NT2/D1 (cell line): ENCODE results near the gene ADORA2B.

Experiments used
- DNase-seq: peaks from one replicate; pipeline ENCODE4 v3.0.0-alpha.2; 2011; ENCODE audit warnings: low read depth, low spot score
- H3K27me3 ChIP-seq: 2 replicates; pipeline ENCODE4 v1.6.0; 2011; ENCODE audit warnings: mild to moderate bottlenecking; ENCODE audit not compliant: insufficient read length, insufficient read depth
- H3K36me3 ChIP-seq: 2 replicates; pipeline ENCODE4 v1.6.1; 2011; ENCODE audit warnings: mild to moderate bottlenecking, low read length, mixed read lengths; ENCODE audit not compliant: insufficient read depth, insufficient read length
- H3K4me1 ChIP-seq: 2 replicates; pipeline ENCODE4 v1.5.1; 2011; ENCODE audit not compliant: insufficient read depth, insufficient read length
- H3K4me3 ChIP-seq: 2 replicates; pipeline ENCODE4 v1.5.1; 2011; ENCODE audit warnings: low read depth; ENCODE audit not compliant: insufficient read length
- H3K9ac ChIP-seq: 2 replicates; pipeline ENCODE4 v1.6.0; 2011; ENCODE audit warnings: low read depth; ENCODE audit not compliant: insufficient read length
- H3K9me3 ChIP-seq: 2 replicates; pipeline ENCODE4 v1.5.1; 2011; ENCODE audit warnings: mild to moderate bottlenecking, low read length; ENCODE audit not compliant: insufficient read depth
- SUZ12 ChIP-seq: IDR thresholded peaks from 2 replicates; pipeline ENCODE4 v1.6.1; 2011; ENCODE audit not compliant: insufficient read length, insufficient read depth; ENCODE audit errors: extremely low read depth
- YY1 ChIP-seq: IDR thresholded peaks from 2 replicates; pipeline ENCODE4 v1.6.1; 2011; ENCODE audit not compliant: insufficient read length, insufficient read depth
- ZNF274 ChIP-seq: IDR thresholded peaks from 2 replicates; pipeline ENCODE4 v1.6.1; 2011; ENCODE audit warnings: mild to moderate bottlenecking, low read depth, low read length

ADORA2B gene

GRCh38 chr17:15947271-15947670 is 2.3 kb downstream of the ADORA2B start:
- H3K4me3 ChIP-seq, result no peak overlapping the region
- no peak for TF ChIP-seq ZNF274
- no peak for TF ChIP-seq YY1
- no peak for TF ChIP-seq SUZ12
- no peaks in the 10 kb centered on the region for H3K9me3 ChIP-seq
- H3K4me1 ChIP-seq, result peaks cover 3% of the 10 kb centered on the region
- peaks cover 40% of the 10 kb centered on the region for H3K27me3 ChIP-seq
- no peaks in the 10 kb centered on the region for H3K36me3 ChIP-seq
- no peak overlapping the region for H3K9ac ChIP-seq
- DNase-seq, result no peak

GRCh38 chr17:15947976-15948752 is 3.2 kb downstream of the ADORA2B start:
- H3K9me3 ChIP-seq, result no peaks in the 10 kb centered on the region
- TF ChIP-seq SUZ12 (no peak), YY1 (no peak), ZNF274 (no peak)
- no peak overlapping the region for H3K9ac ChIP-seq
- DNase-seq, result no peak
- H3K4me3 ChIP-seq, result no peak overlapping the region
- peaks cover 33% of the 10 kb centered on the region for H3K27me3 ChIP-seq
- peaks cover 3% of the 10 kb centered on the region for H3K4me1 ChIP-seq
- H3K36me3 ChIP-seq, result no peaks in the 10 kb centered on the region

- H3K9me3 ChIP-seq, result no peaks in the 10 kb centered on the region
- H3K27me3 ChIP-seq, result peaks cover 5% of the 10 kb centered on the region
- no peak overlapping the region for H3K9ac ChIP-seq
- no peak for DNase-seq
- peaks cover 3% of the 10 kb centered on the region for H3K4me1 ChIP-seq
- H3K4me3 ChIP-seq, result no peak overlapping the region
- TF ChIP-seq ZNF274 (no peak), YY1 (no peak), SUZ12 (no peak)
- H3K36me3 ChIP-seq, result no peaks in the 10 kb centered on the region
Observed at GRCh38 chr17:15951368-15952047, 6.6 kb downstream of the ADORA2B start.

GRCh38 chr17:15952048-15952532 is 7.2 kb downstream of the ADORA2B start:
- no peak overlapping the region for H3K4me3 ChIP-seq
- H3K27me3 ChIP-seq, result no peaks in the 10 kb centered on the region
- TF ChIP-seq ZNF274, result no peak
- TF ChIP-seq SUZ12, result no peak
- TF ChIP-seq YY1, result no peak
- H3K4me1 ChIP-seq, result peaks cover 3% of the 10 kb centered on the region
- no peaks in the 10 kb centered on the region for H3K9me3 ChIP-seq
- no peak overlapping the region for H3K9ac ChIP-seq
- no peaks in the 10 kb centered on the region for H3K36me3 ChIP-seq
- no peak for DNase-seq

- DNase-seq, result no peak
- no peaks in the 10 kb centered on the region for H3K9me3 ChIP-seq
- no peaks in the 10 kb centered on the region for H3K36me3 ChIP-seq
- no peak for TF ChIP-seq YY1
- no peak for TF ChIP-seq SUZ12
- TF ChIP-seq ZNF274, result no peak
- no peaks in the 10 kb centered on the region for H3K4me1 ChIP-seq
- H3K27me3 ChIP-seq, result no peaks in the 10 kb centered on the region
- no peak overlapping the region for H3K9ac ChIP-seq
- no peak overlapping the region for H3K4me3 ChIP-seq
Observed at GRCh38 chr17:15952916-15953790, 8.2 kb downstream of the ADORA2B start.

- H3K36me3 ChIP-seq, result no peaks in the 10 kb centered on the region
- no peak overlapping the region for H3K9ac ChIP-seq
- no peaks in the 10 kb centered on the region for H3K9me3 ChIP-seq
- no peak overlapping the region for H3K4me3 ChIP-seq
- TF ChIP-seq SUZ12 (no peak), YY1 (no peak), ZNF274 (no peak)
- H3K4me1 ChIP-seq, result no peaks in the 10 kb centered on the region
- DNase-seq, result no peak
- H3K27me3 ChIP-seq, result no peaks in the 10 kb centered on the region
Observed at GRCh38 chr17:15954222-15954621, 9.3 kb downstream of the ADORA2B start.
